AG20443 (cell line): ENCODE results near the gene POTEE.
"Not testable (repeated sequence)": the region's sequence is repeated elsewhere in the genome, so short reads cannot be mapped to it uniquely, and the experiment has no call there.

ENCODE experiments used
- DNase-seq: peaks from one replicate; pipeline ENCODE4 v3.0.0; 2012; ENCODE audit warnings: low spot score, mixed read lengths

POTEE gene

GRCh38 chr2:131209030-131209772 is at the start of gene POTEE:
Gene POTEE, plus strand, starts transcription at chr2:131209536. Its CDS starts 8,867 bp downstream, at chr2:131218403.
- DNase-seq: not testable (repeated sequence)

- DNase-seq: not testable (repeated sequence)
Observed at GRCh38 chr2:131165562-131165961, 43.8 kb upstream of the POTEE start.

GRCh38 chr2:131168538-131168937 is 40.8 kb upstream of the POTEE start:
- no peak for DNase-seq

GRCh38 chr2:131178050-131178449 is 31.3 kb upstream of the POTEE start:
- DNase-seq: not testable (repeated sequence)

- DNase-seq: not testable (repeated sequence)
Observed at GRCh38 chr2:131178721-131179418, 30.5 kb upstream of the POTEE start.

GRCh38 chr2:131181451-131181850 is 27.9 kb upstream of the POTEE start:
- not testable (repeated sequence) for DNase-seq

- DNase-seq: not testable (repeated sequence)
Observed at GRCh38 chr2:131193421-131193820, 15.9 kb upstream of the POTEE start.

GRCh38 chr2:131196186-131196585 is 13.2 kb upstream of the POTEE start:
- DNase-seq: not testable (repeated sequence)

- DNase-seq: no peak
Observed at GRCh38 chr2:131201098-131201497, 8.2 kb upstream of the POTEE start.

GRCh38 chr2:131207839-131208238 is 1.5 kb upstream of the POTEE start:
- DNase-seq: not testable (repeated sequence)

- not testable (repeated sequence) for DNase-seq
Observed at GRCh38 chr2:131209773-131210104, 403 bp downstream of the POTEE start.

- DNase-seq: not testable (repeated sequence)
Observed at GRCh38 chr2:131210434-131211211, 1.3 kb downstream of the POTEE start.

- not testable (repeated sequence) for DNase-seq
Observed at GRCh38 chr2:131217238-131217986, 8.1 kb downstream of the POTEE start.

GRCh38 chr2:131235543-131236449 is 26.5 kb downstream of the POTEE start:
- DNase-seq: not testable (repeated sequence)
